ENCODE data around the gene ZSWIM7.

Gene ZSWIM7

DNA sequence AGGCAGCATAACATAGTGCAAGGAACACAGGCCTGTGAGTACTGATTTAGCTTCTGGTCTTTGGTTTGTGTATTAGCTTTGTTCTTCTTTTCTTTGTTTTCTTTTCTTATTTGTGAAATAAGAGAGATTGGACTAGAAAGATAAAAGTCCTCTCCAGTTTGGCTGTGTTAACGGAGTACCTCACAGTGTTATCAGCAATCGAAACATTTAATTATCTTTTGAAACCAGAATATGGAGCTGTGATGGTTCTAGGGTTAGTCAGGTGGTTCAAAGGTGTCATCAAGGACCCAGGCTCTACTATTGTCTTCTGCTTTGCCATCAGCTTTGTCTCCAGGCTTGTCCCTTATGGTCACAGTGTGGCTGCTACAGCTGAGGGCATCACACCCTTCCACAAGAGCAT lies 29.0 kb downstream of the ZSWIM7 start:
- Histone ChIP-seq H3K27me3 (ENCODE audit: control insufficient read depth in 1 of 2, insufficient read depth in 2 of 2, low read length in 2 of 2) (no peaks in the 10 kb centered on the region), H3K9me3 (ENCODE audit: low read length) (no peaks in the 10 kb centered on the region), H3K27ac (ENCODE audit: low read depth, low read length) (no peak overlapping the region), H3K4me1 (ENCODE audit: insufficient read depth, low read length) (no peaks in the 10 kb centered on the region), H3K4me3 (ENCODE audit: low read depth in 1 of 2, low read length in 2 of 2) (no peak overlapping the region), H3K9ac (ENCODE audit: low read length) (no peak overlapping the region), H3K36me3 (ENCODE audit: insufficient read depth, low read length) (peaks cover 11% of the 10 kb centered on the region)

DNA sequence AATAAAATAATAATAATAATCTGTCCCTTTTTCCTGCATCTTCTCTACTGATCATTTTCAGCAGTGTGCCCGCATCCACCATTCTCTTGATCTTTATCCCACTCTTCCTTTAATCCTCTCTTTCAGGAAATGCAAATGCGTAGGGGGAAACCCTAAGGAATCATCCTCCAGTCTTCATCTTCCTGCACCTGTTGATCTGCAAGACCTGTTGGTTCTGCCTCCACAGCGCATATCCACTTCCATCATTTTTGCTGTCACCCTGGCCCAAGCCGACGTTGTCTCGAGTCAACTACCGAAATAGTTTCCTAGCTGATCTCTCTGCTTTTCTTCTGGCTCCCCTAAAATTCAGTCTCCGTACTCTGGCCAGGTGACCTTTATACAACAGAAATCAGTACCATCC lies 30.0 kb downstream of the ZSWIM7 start:
- H3K36me3 ChIP-seq (ENCODE audit: insufficient read depth, low read length), result peaks cover 2% of the 10 kb centered on the region

DNA sequence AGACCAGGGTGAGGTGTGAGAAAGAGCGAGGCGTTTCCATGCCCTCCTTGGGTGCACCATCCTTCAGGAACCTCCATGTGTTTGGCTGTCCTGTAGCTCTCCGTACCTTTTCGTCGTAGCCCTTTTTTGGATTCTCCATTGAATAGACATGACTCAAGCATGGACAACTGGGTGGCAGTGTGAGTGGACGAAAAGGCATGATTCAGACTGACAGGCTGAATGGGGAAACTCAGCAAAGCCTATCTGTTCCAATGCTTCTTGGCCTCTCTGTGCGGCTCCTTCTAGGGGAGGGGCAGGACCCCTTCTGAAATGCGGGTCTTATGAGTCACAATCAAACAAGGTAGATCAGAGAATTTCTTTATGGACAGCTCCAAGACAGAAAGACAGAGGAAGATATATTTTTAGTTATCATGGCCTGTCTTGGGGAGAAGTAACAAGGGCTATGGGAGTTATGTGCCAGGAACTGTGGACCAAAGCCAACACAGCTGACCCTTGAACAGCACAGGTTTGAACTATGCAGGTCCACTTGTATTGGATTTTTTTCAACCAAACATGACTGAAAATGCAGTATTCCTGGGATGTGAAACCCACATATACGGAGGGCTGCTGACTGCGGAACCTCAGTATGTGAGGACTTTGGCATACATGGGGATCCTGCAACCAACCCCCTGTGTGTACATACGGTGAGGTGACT lies 31.7 kb downstream of the ZSWIM7 start:
- Histone ChIP-seq H3K4me3 (ENCODE audit: low read depth in 1 of 2, low read length in 2 of 2) (no peak overlapping the region), H3K4me1 (ENCODE audit: insufficient read depth, low read length) (no peaks in the 10 kb centered on the region), H3K9ac (ENCODE audit: low read length) (no peak overlapping the region), H3K27ac (ENCODE audit: low read depth, low read length) (no peak overlapping the region), H3K9me3 (ENCODE audit: low read length) (no peaks in the 10 kb centered on the region), H3K36me3 (ENCODE audit: insufficient read depth, low read length) (no peaks in the 10 kb centered on the region), H3K27me3 (ENCODE audit: control insufficient read depth in 1 of 2, insufficient read depth in 2 of 2, low read length in 2 of 2) (no peaks in the 10 kb centered on the region)

More for the DNA sequence above, 30.0 kb downstream of the ZSWIM7 start:
- H3K9ac ChIP-seq (ENCODE audit: low read length), result no peak overlapping the region
- no peak overlapping the region for H3K4me3 ChIP-seq (ENCODE audit: low read depth in 1 of 2, low read length in 2 of 2)
- no peaks in the 10 kb centered on the region for H3K4me1 ChIP-seq (ENCODE audit: insufficient read depth, low read length)
- no peak overlapping the region for H3K27ac ChIP-seq (ENCODE audit: low read depth, low read length)
- no peaks in the 10 kb centered on the region for H3K9me3 ChIP-seq (ENCODE audit: low read length)
- H3K27me3 ChIP-seq (ENCODE audit: control insufficient read depth in 1 of 2, insufficient read depth in 2 of 2, low read length in 2 of 2), result no peaks in the 10 kb centered on the region

DNA sequence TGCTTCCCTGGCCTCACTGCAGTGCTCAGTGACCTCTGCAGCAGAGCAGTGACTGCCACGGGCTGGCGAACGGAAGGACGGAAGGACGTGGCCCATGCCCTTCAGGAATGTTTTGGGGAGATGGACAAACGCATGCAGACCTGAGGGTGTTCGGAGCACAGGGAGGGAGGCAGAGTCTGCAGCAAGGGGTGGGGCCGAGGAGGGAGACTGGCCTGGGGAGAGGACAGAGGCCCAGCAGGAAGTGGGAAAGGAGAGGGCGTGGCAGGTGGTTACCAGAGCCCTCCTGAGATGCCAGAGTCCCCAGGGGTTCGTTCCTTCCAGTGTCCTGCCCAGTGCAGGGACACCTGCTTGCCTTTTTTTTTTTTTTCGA lies 32.6 kb downstream of the ZSWIM7 start:
- H3K9me3 ChIP-seq (ENCODE audit: low read length), result no peaks in the 10 kb centered on the region
- no peak overlapping the region for H3K4me3 ChIP-seq (ENCODE audit: low read depth in 1 of 2, low read length in 2 of 2)
- no peak overlapping the region for H3K27ac ChIP-seq (ENCODE audit: low read depth, low read length)
- H3K27me3 ChIP-seq (ENCODE audit: control insufficient read depth in 1 of 2, insufficient read depth in 2 of 2, low read length in 2 of 2), result no peaks in the 10 kb centered on the region
- no peak overlapping the region for H3K9ac ChIP-seq (ENCODE audit: low read length)
- H3K36me3 ChIP-seq (ENCODE audit: insufficient read depth, low read length), result no peaks in the 10 kb centered on the region
- no peaks in the 10 kb centered on the region for H3K4me1 ChIP-seq (ENCODE audit: insufficient read depth, low read length)

DNA sequence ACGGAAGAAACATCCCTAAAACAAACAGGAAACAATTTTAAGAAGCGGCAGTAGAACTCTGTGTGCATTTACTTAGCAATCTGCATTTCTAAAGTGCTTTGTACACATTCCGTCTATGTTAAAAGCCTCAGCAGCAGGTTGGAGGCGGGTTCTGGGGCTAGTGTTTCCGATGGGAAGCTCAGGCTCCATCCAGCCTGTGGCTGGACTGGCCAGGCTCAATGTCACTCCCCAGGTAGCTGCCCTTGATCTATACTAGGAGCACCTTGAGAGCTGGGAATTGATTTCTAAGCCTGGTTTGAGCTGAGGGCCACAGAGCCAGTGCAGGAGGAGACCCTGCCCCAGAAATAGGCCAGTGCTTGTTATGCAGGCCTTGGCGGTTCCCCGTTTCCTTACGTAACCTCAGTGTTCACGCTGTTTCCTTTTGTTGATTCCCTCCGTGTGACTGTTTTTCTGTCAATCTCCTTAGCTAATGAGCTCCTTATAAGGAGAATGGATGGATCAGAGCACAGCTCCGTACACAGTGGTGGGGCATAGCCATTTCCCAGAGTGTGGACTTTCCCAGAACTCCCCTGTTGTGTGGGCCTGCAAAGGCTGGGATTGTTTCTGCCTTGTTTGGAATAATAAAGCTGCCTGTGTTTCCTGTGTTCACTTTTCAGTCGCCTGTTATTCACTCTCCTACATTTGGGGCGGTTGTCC lies 33.2 kb downstream of the ZSWIM7 start:
- Histone ChIP-seq H3K27me3 (ENCODE audit: control insufficient read depth in 1 of 2, insufficient read depth in 2 of 2, low read length in 2 of 2) (no peaks in the 10 kb centered on the region), H3K36me3 (ENCODE audit: insufficient read depth, low read length) (no peaks in the 10 kb centered on the region), H3K27ac (ENCODE audit: low read depth, low read length) (no peak overlapping the region), H3K9me3 (ENCODE audit: low read length) (no peaks in the 10 kb centered on the region), H3K9ac (ENCODE audit: low read length) (no peak overlapping the region), H3K4me1 (ENCODE audit: insufficient read depth, low read length) (no peaks in the 10 kb centered on the region), H3K4me3 (ENCODE audit: low read depth in 1 of 2, low read length in 2 of 2) (no peak overlapping the region)

DNA sequence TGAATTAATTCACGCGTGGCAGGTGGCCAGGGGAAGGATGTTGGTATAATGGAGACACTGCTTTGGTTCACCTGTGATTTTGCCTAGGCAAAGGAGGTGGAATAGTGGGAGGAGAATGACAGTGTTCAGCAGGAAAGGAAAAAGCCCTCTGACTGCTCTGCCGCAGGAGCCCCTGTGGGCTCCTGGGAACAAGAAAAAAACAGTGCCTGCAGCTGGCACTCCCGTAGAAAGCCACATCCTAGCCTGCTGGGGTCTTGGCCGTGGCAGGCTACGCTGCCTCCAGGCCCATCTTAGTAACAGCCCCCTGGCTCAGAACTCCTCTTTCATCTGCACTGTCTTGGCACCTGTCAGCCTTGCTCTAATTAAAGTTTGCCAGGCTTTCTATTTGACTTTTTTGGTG lies 34.0 kb downstream of the ZSWIM7 start:
- H3K9ac ChIP-seq (ENCODE audit: low read length), result no peak overlapping the region
- H3K4me3 ChIP-seq (ENCODE audit: low read depth in 1 of 2, low read length in 2 of 2), result no peak overlapping the region
- H3K27me3 ChIP-seq (ENCODE audit: control insufficient read depth in 1 of 2, insufficient read depth in 2 of 2, low read length in 2 of 2), result no peaks in the 10 kb centered on the region
- no peak overlapping the region for H3K27ac ChIP-seq (ENCODE audit: low read depth, low read length)
- no peaks in the 10 kb centered on the region for H3K36me3 ChIP-seq (ENCODE audit: insufficient read depth, low read length)
- no peaks in the 10 kb centered on the region for H3K9me3 ChIP-seq (ENCODE audit: low read length)
- no peaks in the 10 kb centered on the region for H3K4me1 ChIP-seq (ENCODE audit: insufficient read depth, low read length)

DNA sequence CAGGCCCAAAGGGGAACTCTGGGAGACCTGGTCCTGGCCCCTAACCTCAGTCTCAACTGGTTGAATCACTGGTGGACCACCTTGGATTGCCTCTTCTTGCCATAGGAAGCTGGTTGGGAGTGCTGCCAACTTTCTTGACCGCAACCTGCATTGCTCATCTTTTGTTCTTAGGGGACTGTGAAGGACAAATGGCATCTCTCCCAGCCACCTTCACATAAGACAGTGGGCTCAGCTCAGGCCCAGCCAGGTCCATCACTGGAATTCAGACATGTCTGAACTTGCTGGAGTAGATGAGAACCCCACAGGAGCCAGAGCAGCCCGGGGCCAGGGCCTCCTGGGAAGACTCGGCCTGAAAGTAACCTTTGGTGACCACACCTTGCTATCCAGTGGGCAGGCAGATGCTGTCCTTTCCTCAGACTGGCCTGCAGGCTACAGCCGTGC lies 35.8 kb downstream of the ZSWIM7 start:
- no peak overlapping the region for H3K9ac ChIP-seq (ENCODE audit: low read length)
- no peak overlapping the region for H3K4me3 ChIP-seq (ENCODE audit: low read depth in 1 of 2, low read length in 2 of 2)
- no peaks in the 10 kb centered on the region for H3K9me3 ChIP-seq (ENCODE audit: low read length)
- no peaks in the 10 kb centered on the region for H3K36me3 ChIP-seq (ENCODE audit: insufficient read depth, low read length)
- H3K4me1 ChIP-seq (ENCODE audit: insufficient read depth, low read length), result no peaks in the 10 kb centered on the region
- H3K27ac ChIP-seq (ENCODE audit: low read depth, low read length), result no peak overlapping the region
- no peaks in the 10 kb centered on the region for H3K27me3 ChIP-seq (ENCODE audit: control insufficient read depth in 1 of 2, insufficient read depth in 2 of 2, low read length in 2 of 2)

DNA sequence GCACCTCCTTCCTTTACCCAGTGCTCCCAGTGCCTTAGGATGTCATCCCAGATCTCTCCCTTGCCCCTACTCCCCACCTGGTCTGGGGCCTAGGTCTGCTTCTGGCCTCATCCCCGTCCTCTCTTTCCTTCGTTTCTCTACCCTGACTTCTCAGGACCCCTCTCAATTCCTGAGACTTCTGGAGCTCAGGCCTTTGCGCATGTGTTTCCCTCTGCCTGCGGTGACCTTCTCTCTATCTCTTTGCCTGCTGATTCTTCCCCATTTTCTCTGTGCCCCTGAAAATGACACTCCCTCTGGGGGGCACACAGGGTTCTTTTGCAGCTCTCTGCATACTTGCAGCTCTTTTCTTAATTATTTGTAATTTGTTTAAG lies 41.0 kb downstream of the ZSWIM7 start:
- no peaks in the 10 kb centered on the region for H3K9me3 ChIP-seq (ENCODE audit: low read length)
- H3K27ac ChIP-seq (ENCODE audit: low read depth, low read length), result no peak overlapping the region
- no peak overlapping the region for H3K4me3 ChIP-seq (ENCODE audit: low read depth in 1 of 2, low read length in 2 of 2)

DNA sequence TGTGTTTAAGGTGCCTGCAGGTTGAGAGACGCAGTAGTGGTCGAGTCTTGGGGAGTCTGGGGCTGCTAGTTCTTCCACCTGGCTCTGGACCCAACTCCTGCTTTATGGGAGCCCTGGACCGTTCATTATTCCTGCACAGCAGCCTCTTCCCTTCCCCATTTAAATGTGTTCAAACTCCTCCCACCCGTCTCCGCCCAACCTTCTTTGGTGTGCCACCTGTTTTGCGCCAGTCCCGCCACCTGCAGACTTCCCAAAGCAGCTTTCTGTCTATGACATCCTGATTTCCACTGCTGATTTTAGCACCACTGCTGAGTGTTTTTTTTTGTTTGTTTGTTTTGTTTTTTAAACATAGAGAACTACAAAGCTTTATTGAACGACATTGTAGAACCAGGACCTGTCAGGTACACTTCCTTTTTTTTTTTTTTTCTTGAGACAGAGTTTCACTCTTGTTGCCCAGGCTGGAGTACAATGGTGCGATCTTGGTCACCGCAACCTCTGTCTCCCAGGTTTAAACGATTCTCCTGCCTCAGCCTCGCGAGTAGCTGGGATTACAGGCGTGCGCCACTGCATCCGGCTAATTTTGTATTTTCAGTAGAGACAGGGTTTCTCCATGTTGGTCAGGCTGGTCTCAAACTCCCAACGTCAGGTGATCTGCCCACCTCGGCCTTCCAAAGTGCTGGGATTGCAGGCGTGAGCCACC lies 41.7 kb downstream of the ZSWIM7 start:
- Histone ChIP-seq H3K4me1 (ENCODE audit: insufficient read depth, low read length) (no peaks in the 10 kb centered on the region), H3K9me3 (ENCODE audit: low read length) (no peaks in the 10 kb centered on the region), H3K27ac (ENCODE audit: low read depth, low read length) (no peak overlapping the region), H3K4me3 (ENCODE audit: low read depth in 1 of 2, low read length in 2 of 2) (no peak overlapping the region), H3K9ac (ENCODE audit: low read length) (no peak overlapping the region), H3K36me3 (ENCODE audit: insufficient read depth, low read length) (no peaks in the 10 kb centered on the region), H3K27me3 (ENCODE audit: control insufficient read depth in 1 of 2, insufficient read depth in 2 of 2, low read length in 2 of 2) (no peaks in the 10 kb centered on the region)

More for the DNA sequence above, 41.0 kb downstream of the ZSWIM7 start:
- no peak overlapping the region for H3K9ac ChIP-seq (ENCODE audit: low read length)
- H3K36me3 ChIP-seq (ENCODE audit: insufficient read depth, low read length), result no peaks in the 10 kb centered on the region
- no peaks in the 10 kb centered on the region for H3K4me1 ChIP-seq (ENCODE audit: insufficient read depth, low read length)
- no peaks in the 10 kb centered on the region for H3K27me3 ChIP-seq (ENCODE audit: control insufficient read depth in 1 of 2, insufficient read depth in 2 of 2, low read length in 2 of 2)

DNA sequence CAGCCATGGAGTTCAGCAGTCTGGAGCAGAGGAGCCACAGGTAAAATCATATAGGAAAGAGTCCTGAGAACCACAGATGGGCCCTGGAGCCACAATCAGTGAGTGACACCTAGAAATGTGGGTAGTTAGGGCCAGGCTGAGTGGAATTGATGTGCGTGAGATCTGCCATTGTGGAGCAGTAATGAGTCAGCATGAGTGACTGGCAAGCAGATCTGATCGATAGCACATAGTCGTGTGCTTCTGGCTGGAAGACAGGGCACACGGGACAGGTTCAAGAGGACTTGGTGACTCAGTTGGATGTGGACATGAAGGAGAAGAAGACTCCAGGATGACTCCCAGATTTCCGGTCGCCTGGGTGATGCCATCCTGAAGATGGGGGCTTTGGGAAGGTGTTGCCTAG lies 42.3 kb downstream of the ZSWIM7 start:
- H3K9me3 ChIP-seq (ENCODE audit: low read length), result no peaks in the 10 kb centered on the region
- H3K4me1 ChIP-seq (ENCODE audit: insufficient read depth, low read length), result no peaks in the 10 kb centered on the region
- H3K4me3 ChIP-seq (ENCODE audit: low read depth in 1 of 2, low read length in 2 of 2), result no peak overlapping the region
- no peak overlapping the region for H3K9ac ChIP-seq (ENCODE audit: low read length)
- H3K36me3 ChIP-seq (ENCODE audit: insufficient read depth, low read length), result no peaks in the 10 kb centered on the region
- no peak overlapping the region for H3K27ac ChIP-seq (ENCODE audit: low read depth, low read length)
- H3K27me3 ChIP-seq (ENCODE audit: control insufficient read depth in 1 of 2, insufficient read depth in 2 of 2, low read length in 2 of 2), result no peaks in the 10 kb centered on the region

DNA sequence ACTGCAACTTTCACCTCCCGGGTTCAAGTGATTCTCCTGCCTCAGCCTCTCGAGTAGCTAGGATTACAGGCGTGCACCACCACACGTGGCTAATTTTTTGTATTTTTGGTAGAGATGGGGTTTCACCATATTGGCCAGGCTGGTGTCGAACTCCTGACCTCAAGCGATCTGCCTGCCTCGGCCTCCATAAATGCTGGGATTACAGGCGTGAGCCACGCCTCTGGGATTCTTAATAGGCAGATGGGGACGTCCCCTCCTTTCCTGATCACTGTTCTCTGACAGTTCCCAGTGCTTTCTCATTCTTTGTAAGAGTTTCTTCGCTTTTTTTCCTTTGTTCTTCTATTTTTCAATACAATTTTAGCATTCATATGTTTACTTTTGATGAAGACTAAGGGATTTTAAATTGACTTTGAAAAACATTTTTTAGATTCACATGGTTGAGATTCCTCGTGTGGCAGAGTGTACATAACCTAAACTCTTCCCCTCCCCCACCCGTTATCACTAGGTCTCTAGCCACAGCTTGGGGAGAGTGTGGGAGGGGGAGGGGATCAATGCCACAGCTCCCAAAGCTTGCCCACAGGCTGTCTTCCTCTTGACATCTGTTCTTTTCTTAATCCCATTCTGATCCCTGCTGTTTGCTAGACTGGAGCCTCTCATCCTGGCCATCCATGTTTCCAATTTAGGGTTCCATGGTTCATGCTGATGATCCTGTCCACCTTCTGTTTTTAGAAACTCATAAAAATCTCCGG lies 43.5 kb downstream of the ZSWIM7 start:
- no peaks in the 10 kb centered on the region for H3K36me3 ChIP-seq (ENCODE audit: insufficient read depth, low read length)
- no peak overlapping the region for H3K9ac ChIP-seq (ENCODE audit: low read length)
- no peak overlapping the region for H3K27ac ChIP-seq (ENCODE audit: low read depth, low read length)
- no peaks in the 10 kb centered on the region for H3K4me1 ChIP-seq (ENCODE audit: insufficient read depth, low read length)
- no peak overlapping the region for H3K4me3 ChIP-seq (ENCODE audit: low read depth in 1 of 2, low read length in 2 of 2)
- no peaks in the 10 kb centered on the region for H3K27me3 ChIP-seq (ENCODE audit: control insufficient read depth in 1 of 2, insufficient read depth in 2 of 2, low read length in 2 of 2)
- H3K9me3 ChIP-seq (ENCODE audit: low read length), result no peaks in the 10 kb centered on the region
